GM19455 (cell line): ENCODE measurements around the gene NEURL2.

Source experiments
- ATAC-seq: cut with Tn5 transposase; IDR thresholded peaks from one replicate; pipeline ENCODE4 v1.9.1; 2021; ENCODE audit not compliant: unreplicated experiment

Gene NEURL2

DNA sequence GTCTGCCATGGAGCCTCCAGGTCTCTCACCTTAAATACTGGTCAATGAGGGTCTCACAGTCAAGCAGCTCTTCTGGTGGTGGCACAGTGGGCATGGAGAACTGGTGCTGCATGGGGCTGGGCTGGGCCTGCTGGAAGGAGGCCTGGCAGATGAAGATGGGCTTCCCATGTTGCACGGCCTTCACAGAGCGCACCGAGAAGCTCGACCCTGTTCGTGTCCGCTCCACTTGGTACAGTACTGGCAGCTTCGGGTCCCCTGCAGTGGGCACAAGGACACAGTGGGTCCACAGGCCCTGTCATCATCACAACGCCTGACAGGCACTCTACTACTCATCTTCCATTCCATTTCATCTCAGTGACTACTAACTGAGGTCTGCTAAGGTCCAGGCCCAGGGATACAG is 42.6 kb downstream of the NEURL2 start:
- ATAC-seq, result no peak

DNA sequence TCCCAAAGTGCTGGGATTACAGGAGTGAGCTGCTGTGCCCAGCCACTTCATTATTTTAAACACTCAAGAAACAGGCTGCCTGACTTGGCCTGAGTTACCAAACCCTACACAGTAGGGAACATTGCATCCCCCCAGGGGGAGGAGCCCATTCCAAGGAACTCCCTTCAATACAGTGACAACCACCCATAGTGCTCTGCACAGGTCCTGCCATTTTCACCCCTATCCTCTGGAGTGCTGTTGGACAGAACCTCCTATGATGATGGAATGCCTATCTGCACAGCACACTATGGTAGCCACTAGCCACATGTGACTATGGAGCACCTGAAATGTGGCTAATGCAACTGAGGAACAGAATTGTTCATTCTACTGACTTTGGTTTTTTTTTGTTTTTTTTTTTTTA is 45.6 kb downstream of the NEURL2 start:
- no peak for ATAC-seq

DNA sequence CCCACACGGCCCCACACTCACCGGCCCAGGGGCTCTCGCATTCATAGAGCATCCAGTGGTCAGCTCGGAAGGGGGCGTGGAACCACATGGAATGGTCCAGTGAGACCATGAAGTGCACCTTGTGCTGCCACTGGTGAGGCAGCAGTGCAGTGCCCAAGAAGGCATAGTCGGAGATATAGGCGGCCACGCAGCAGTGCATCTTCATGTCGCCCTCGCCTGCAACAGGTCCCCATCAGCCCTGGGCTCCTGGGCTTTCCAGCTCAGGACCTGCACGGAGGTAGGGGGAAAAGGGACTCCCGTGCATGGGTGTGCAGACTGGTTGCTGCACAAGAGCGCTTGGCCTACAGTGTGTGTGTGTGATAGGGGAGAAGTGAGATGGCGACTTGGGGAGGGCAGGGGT is 47.5 kb downstream of the NEURL2 start:
- no peak for ATAC-seq

DNA sequence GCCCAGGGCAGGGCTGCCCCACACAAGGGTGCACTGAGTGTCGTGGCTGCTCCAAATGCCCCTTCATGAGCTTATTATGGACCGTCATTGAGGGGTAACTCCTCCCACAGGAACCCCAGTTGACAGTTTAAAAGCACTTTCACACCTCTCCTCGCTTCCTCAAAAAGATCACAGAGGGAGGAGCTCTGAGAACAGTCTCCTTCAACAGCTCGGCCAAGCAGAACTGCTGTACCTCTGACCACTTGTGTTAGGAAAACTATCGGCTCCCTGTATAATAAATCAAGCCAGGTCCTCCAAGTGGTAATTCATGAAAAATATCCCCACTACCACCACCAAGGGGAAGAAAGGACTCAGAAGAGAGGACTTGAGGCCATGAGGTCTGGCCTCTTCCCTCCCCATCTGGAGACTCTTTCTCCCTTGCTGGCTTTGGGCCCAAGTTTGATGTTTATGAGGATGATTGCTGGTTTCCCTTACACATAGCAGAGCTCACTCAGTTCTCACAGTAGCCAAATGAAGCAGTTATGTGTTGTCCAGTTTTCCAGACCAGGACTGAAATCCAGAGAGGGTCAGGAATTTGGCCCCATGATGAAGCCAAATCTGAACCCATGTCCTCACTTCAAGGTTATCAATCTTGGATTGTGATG is 48.7 kb downstream of the NEURL2 start:
- no peak for ATAC-seq

DNA sequence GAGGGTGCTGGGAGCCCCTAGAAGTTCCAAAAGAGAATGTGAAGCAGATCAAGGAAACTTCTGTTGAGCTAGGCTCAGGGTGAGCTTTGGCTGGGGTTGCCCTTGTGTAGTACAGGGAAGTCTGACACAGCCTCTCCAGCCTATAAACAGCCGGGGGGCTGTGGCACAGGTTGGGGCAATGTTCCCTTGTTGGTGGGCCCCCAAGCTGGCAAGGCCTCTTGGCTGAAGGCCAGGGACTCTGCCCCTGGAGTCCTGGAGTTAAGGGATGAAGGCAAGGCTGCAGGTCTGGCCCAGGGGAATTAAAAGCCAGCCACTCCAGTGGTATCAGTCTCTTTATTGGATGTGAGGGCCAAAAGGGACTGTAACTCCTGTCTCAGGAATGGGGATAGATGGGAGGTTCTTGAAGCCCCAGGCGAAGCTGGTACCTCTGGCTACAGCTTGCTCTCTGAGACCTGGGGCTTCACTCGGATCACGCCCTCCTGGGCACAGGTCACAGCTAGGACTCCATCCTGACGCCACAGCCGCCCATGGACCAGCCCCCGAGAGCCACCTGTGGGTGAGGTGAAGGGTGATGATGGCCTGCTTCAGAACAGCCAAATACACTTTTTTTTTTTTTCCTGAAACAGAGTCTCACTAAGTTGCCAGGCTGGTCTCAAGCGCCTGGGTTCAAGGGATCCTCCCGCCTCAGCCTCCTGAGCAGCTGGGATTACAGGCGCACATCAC is 49.4 kb downstream of the NEURL2 start:
- ATAC-seq, result no peak

DNA sequence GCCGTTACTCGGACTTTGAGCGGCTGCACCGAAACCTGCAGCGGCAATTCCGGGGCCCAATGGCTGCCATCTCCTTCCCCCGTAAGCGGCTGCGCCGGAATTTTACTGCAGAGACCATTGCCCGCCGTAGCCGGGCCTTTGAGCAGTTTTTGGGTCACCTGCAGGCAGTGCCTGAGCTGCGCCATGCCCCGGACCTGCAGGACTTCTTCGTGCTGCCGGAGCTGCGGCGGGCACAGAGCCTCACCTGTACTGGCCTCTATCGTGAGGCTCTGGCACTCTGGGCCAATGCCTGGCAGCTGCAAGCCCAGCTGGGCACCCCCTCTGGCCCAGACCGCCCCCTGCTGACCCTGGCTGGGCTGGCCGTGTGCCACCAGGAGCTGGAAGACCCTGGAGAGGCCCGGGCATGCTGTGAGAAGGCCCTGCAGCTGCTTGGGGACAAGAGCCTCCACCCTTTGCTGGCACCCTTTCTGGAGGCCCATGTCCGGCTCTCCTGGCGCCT is 50.3 kb downstream of the NEURL2 start:
- no peak for ATAC-seq
